ENCODE results near the gene ISLR.

Gene ISLR

GRCh38 chr15:74170875-74171578 lies 2.5 kb upstream of the ISLR start:
- no peak overlapping the region for H3K4me2 ChIP-seq
- H2AFZ ChIP-seq (ENCODE audit: low read depth) = no peak overlapping the region
- no peak for TF ChIP-seq CTCF (conservative IDR thresholded peaks at IDR 0.05; ENCODE audit: low read depth, low read length)
- no peaks in the 10 kb centered on the region for H4K20me1 ChIP-seq (ENCODE audit: insufficient read depth)
- no peak overlapping the region for H3K27ac ChIP-seq
- no peaks in the 10 kb centered on the region for H3K79me2 ChIP-seq (ENCODE audit: insufficient read depth, low read depth)
- H3K4me1 ChIP-seq (ENCODE audit: low read depth, poor library complexity, severe bottlenecking) = no peaks in the 10 kb centered on the region
- H3K36me3 ChIP-seq (ENCODE audit: insufficient read depth) = no peaks in the 10 kb centered on the region
- no peak overlapping the region for H3K9ac ChIP-seq
- H3K4me3 ChIP-seq (IDR thresholded peaks at IDR 0.05; ENCODE audit: insufficient read depth, low read depth, low read length) = no peak overlapping the region
- peaks cover 30% of the 10 kb centered on the region for H3K27me3 ChIP-seq (ENCODE audit: insufficient read depth, low read depth)

- Histone ChIP-seq H3K4me3 (IDR thresholded peaks at IDR 0.05; ENCODE audit: insufficient read depth, low read depth, low read length) (no peak overlapping the region), H2AFZ (ENCODE audit: low read depth) (no peak overlapping the region), H3K4me1 (ENCODE audit: low read depth, poor library complexity, severe bottlenecking) (no peaks in the 10 kb centered on the region), H3K36me3 (ENCODE audit: insufficient read depth) (no peaks in the 10 kb centered on the region), H3K27me3 (ENCODE audit: insufficient read depth, low read depth) (peaks cover 37% of the 10 kb centered on the region), H3K4me2 (no peak overlapping the region), H3K79me2 (ENCODE audit: insufficient read depth, low read depth) (no peaks in the 10 kb centered on the region), H3K27ac (no peak overlapping the region), H4K20me1 (ENCODE audit: insufficient read depth) (no peaks in the 10 kb centered on the region), H3K9ac (no peak overlapping the region)
- TF ChIP-seq CTCF (conservative IDR thresholded peaks at IDR 0.05; ENCODE audit: low read depth, low read length) = no peak
These were observed 1.5 kb upstream of the ISLR start for GRCh38 chr15:74171965-74172541.

GRCh38 chr15:74172701-74173379 lies 670 bp upstream of the ISLR start:
- H2AFZ ChIP-seq (ENCODE audit: low read depth) = no peak overlapping the region
- no peak overlapping the region for H3K4me3 ChIP-seq (IDR thresholded peaks at IDR 0.05; ENCODE audit: insufficient read depth, low read depth, low read length)
- no peaks in the 10 kb centered on the region for H3K36me3 ChIP-seq (ENCODE audit: insufficient read depth)
- no peak for TF ChIP-seq CTCF (conservative IDR thresholded peaks at IDR 0.05; ENCODE audit: low read depth, low read length)
- H3K27ac ChIP-seq = no peak overlapping the region
- no peaks in the 10 kb centered on the region for H3K79me2 ChIP-seq (ENCODE audit: insufficient read depth, low read depth)
- H3K4me2 ChIP-seq = no peak overlapping the region
- H3K27me3 ChIP-seq (ENCODE audit: insufficient read depth, low read depth) = peaks cover 37% of the 10 kb centered on the region
- H3K4me1 ChIP-seq (ENCODE audit: low read depth, poor library complexity, severe bottlenecking) = no peaks in the 10 kb centered on the region
- no peak overlapping the region for H3K9ac ChIP-seq
- H4K20me1 ChIP-seq (ENCODE audit: insufficient read depth) = no peaks in the 10 kb centered on the region

- no peak overlapping the region for H3K4me3 ChIP-seq (IDR thresholded peaks at IDR 0.05; ENCODE audit: insufficient read depth, low read depth, low read length)
- H3K27ac ChIP-seq = no peak overlapping the region
- peaks cover 35% of the 10 kb centered on the region for H3K27me3 ChIP-seq (ENCODE audit: insufficient read depth, low read depth)
- no peaks in the 10 kb centered on the region for H3K79me2 ChIP-seq (ENCODE audit: insufficient read depth, low read depth)
- no peaks in the 10 kb centered on the region for H3K4me1 ChIP-seq (ENCODE audit: low read depth, poor library complexity, severe bottlenecking)
- H4K20me1 ChIP-seq (ENCODE audit: insufficient read depth) = no peaks in the 10 kb centered on the region
- H3K9ac ChIP-seq = no peak overlapping the region
- H3K4me2 ChIP-seq = no peak overlapping the region
- no peak for TF ChIP-seq CTCF (conservative IDR thresholded peaks at IDR 0.05; ENCODE audit: low read depth, low read length)
- no peaks in the 10 kb centered on the region for H3K36me3 ChIP-seq (ENCODE audit: insufficient read depth)
- no peak overlapping the region for H2AFZ ChIP-seq (ENCODE audit: low read depth)
These were observed 878 bp downstream of the ISLR start for GRCh38 chr15:74174219-74174957.
